Endodermal cell (in vitro differentiated cells): Measurements from ENCODE around the gene SULT4A1. TPM values are rescaled to one million over a fixed set of nuclear protein-coding genes. Genes with fewer than 3 reads are reported as not detected.

Experiments used
- DNase-seq: peaks from one replicate; pipeline ENCODE4 v3.0.0-alpha.2; 2017
- H3K27ac ChIP-seq: 2 replicates; pipeline ENCODE4 v1.5.1; 2013; ENCODE audit warnings: mild to moderate bottlenecking, low read depth, low read length, moderate library complexity
- H3K27me3 ChIP-seq: 2 replicates; pipeline ENCODE4 v1.6.1; 2013; ENCODE audit warnings: mild to moderate bottlenecking, low read length, moderate library complexity; ENCODE audit not compliant: insufficient read depth, control insufficient read depth, poor library complexity, severe bottlenecking
- H3K36me3 ChIP-seq: 2 replicates; pipeline ENCODE4 v1.7.0; 2013; ENCODE audit warnings: mild to moderate bottlenecking, low read length, moderate library complexity; ENCODE audit not compliant: control insufficient read depth, insufficient read depth
- H3K4me1 ChIP-seq: one replicate; pipeline ENCODE4 v1.7.0; 2013; ENCODE audit warnings: low read length; ENCODE audit not compliant: control insufficient read depth, insufficient read depth
- H3K4me3 ChIP-seq: 2 replicates; pipeline ENCODE4 v1.5.1; 2013; ENCODE audit warnings: mild to moderate bottlenecking, low read length, moderate library complexity
- H3K9ac ChIP-seq: 2 replicates; pipeline ENCODE4 v1.6.1; 2013; ENCODE audit warnings: mild to moderate bottlenecking, low read length, moderate library complexity; ENCODE audit not compliant: poor library complexity, severe bottlenecking; ENCODE audit errors: extremely low read depth
- H3K9me3 ChIP-seq: 2 replicates; pipeline ENCODE4 v1.6.1; 2013; ENCODE audit warnings: mild to moderate bottlenecking, low read length, moderate library complexity; ENCODE audit not compliant: control insufficient read depth
- H3K27ac Mint-ChIP-seq: 2 replicates; pipeline ENCODE4 v1.8.0; 2020; ENCODE audit warnings: mixed read lengths
- H3K27me3 Mint-ChIP-seq: 2 replicates; pipeline ENCODE4 v1.8.0; 2021; ENCODE audit warnings: mild to moderate bottlenecking, mixed read lengths; ENCODE audit not compliant: insufficient read depth
- H3K36me3 Mint-ChIP-seq: 2 replicates; pipeline ENCODE4 v1.8.0; 2020; ENCODE audit warnings: low read depth, mixed read lengths
- H3K4me1 Mint-ChIP-seq: 2 replicates; pipeline ENCODE4 v1.8.0; 2020; ENCODE audit warnings: mixed read lengths
- H3K4me3 Mint-ChIP-seq: 2 replicates; pipeline ENCODE4 v1.8.0; 2020; ENCODE audit warnings: mild to moderate bottlenecking, moderate library complexity, mixed read lengths
- H3K9me3 Mint-ChIP-seq: 2 replicates; pipeline ENCODE4 v1.8.0; 2020; ENCODE audit warnings: mild to moderate bottlenecking, mixed read lengths
- WGBS, 2 experiments: methylation state at CpG; one replicate each; pipeline versions ENCODE4 v1.1.5 to v1.1.7; 2013; ENCODE audit warnings: missing lambda C conversion rate in 2 of 2, mixed read lengths in 1 of 2; ENCODE audit not compliant: insufficient coverage in 1 of 2, insufficient read length in 1 of 2; 5-methylcytosine and 5-hydroxymethylcytosine counted together
- total RNA-seq, 2 donors: library from RNA; stranded (reverse); fragmentation: NEBNext Ultra II Directional in 1 of 2; extraction: Animal tissue kit (Norgen Biotek cat#: 25700) in 1 of 2; gene quantifications; 2 replicates in 1 of 2; 3 replicates in 1 of 2; pipeline ENCODE4 v1.2.1, GENCODE V29; 2021
- TF ChIP-seq, protein P1 (sequence below): fragments of 200-600 bp; sonication (generic); conservative IDR thresholded peaks from 2 replicates; pipeline ENCODE4 v1.5.0; 2021; ENCODE audit warnings: antibody characterized with exemption, mild to moderate bottlenecking

Gene SULT4A1
- total RNA-seq, 2 donors from 2014 or later = 11.4 to 12.7 TPM

DNA sequence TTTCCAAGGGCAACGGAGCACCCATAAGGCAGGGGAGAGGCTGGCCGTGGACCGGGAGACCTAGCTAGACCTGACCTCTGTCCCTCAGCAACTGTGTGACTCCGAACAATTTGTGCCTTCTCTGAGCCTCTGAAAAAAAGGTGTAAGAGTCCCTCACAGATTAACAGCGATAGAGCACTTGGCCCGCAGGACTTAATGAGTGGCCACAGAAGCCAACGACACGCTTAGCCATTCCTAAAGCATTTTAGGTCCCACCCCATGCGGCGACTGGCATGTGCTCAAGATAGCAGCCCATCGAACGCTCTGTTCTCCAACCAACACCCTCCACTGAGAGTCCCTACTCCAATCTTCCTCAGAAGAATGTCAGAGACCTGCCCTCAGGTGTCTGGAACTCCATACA, 1.5 kb downstream of the SULT4A1 start:
- H3K27me3 Mint-ChIP-seq = peaks cover 4% of the 10 kb centered on the region

DNA sequence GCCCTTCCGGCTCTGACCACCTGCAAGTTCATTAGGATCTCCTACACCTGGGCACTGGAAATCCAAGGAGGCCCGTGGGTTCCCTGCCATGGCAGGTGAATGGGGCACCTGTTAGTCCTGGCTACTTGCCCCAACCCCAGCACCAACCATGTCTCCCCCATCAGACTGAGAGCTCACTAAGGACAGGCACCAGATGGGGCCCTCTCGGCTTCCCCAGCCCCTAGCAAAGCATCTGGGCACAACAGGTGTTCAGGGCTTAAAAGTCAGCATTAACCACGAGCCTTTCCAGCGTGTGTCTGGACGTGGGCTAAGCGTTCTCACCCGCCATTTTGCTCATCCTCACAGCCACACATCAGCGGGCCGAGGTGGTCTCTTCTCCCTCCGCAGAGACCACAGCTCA, 2.2 kb downstream of the SULT4A1 start:
- H3K9ac ChIP-seq = no peak overlapping the region
- no peak overlapping the region for H3K4me3 ChIP-seq
- no peak overlapping the region for H3K27ac Mint-ChIP-seq
- H3K9me3 ChIP-seq = peaks cover 10% of the 10 kb centered on the region
- peaks cover 14% of the 10 kb centered on the region for H3K9me3 Mint-ChIP-seq
- peak; percentile 39 for DNase-seq
- 92 to 95% methylated on average over 9 to 11 of the region's 11 CpGs for WGBS, 2 experiments
- H3K27me3 ChIP-seq = no peaks in the 10 kb centered on the region
- peaks cover 4% of the 10 kb centered on the region for H3K27me3 Mint-ChIP-seq
- H3K36me3 Mint-ChIP-seq = peaks cover 19% of the 10 kb centered on the region
- peaks cover 16% of the 10 kb centered on the region for H3K4me1 Mint-ChIP-seq
- no peak overlapping the region for H3K4me3 Mint-ChIP-seq
- peaks cover 6% of the 10 kb centered on the region for H3K4me1 ChIP-seq
- no peak overlapping the region for H3K27ac ChIP-seq
- TF ChIP-seq, protein P1, sequence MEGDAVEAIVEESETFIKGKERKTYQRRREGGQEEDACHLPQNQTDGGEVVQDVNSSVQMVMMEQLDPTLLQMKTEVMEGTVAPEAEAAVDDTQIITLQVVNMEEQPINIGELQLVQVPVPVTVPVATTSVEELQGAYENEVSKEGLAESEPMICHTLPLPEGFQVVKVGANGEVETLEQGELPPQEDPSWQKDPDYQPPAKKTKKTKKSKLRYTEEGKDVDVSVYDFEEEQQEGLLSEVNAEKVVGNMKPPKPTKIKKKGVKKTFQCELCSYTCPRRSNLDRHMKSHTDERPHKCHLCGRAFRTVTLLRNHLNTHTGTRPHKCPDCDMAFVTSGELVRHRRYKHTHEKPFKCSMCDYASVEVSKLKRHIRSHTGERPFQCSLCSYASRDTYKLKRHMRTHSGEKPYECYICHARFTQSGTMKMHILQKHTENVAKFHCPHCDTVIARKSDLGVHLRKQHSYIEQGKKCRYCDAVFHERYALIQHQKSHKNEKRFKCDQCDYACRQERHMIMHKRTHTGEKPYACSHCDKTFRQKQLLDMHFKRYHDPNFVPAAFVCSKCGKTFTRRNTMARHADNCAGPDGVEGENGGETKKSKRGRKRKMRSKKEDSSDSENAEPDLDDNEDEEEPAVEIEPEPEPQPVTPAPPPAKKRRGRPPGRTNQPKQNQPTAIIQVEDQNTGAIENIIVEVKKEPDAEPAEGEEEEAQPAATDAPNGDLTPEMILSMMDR = no peak
- H3K36me3 ChIP-seq = no peaks in the 10 kb centered on the region

More for the DNA sequence above, 1.5 kb downstream of the SULT4A1 start:
- Histone ChIP-seq H3K27ac (no peak overlapping the region), H3K27me3 (no peaks in the 10 kb centered on the region), H3K4me1 (peaks cover 6% of the 10 kb centered on the region), H3K9ac (no peak overlapping the region), H3K9me3 (peaks cover 10% of the 10 kb centered on the region), H3K4me3 (peak overlapping the region; percentile 86), H3K36me3 (no peaks in the 10 kb centered on the region)
- H3K36me3 Mint-ChIP-seq = peaks cover 19% of the 10 kb centered on the region
- no peak overlapping the region for H3K27ac Mint-ChIP-seq
- H3K9me3 Mint-ChIP-seq = peaks cover 14% of the 10 kb centered on the region
- TF ChIP-seq, protein P1 = no peak
- peak; percentile 49 for DNase-seq
- WGBS, 2 experiments = 91% methylated on average over 12 of the region's 12 CpGs
- H3K4me1 Mint-ChIP-seq = peaks cover 16% of the 10 kb centered on the region
- H3K4me3 Mint-ChIP-seq = peak overlapping the region; percentile 69

DNA sequence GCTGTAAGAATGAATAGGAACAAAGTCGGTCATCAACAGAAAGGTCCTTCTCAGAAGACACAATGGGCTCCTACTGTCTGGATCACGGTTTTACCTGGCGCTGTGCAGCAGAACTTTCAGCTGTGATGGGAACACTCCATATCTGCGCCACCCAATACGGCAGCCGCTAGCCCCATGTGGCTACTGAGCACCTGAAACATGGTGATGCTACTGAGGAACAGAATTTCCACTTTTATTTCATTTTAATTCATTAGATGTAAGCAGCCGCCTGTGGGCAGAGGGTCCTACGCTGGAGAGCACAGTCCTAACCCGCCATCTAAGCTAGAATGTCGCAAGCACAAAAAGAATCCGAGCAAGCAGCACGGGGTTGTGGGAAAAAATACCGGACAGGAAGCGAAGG, 2.7 kb downstream of the SULT4A1 start:
- Histone ChIP-seq H3K36me3 (no peaks in the 10 kb centered on the region), H3K4me3 (no peak overlapping the region), H3K27ac (no peak overlapping the region), H3K4me1 (peaks cover 6% of the 10 kb centered on the region), H3K27me3 (no peaks in the 10 kb centered on the region), H3K9ac (no peak overlapping the region), H3K9me3 (peaks cover 10% of the 10 kb centered on the region)
- TF ChIP-seq, protein P1 = no peak
- H3K36me3 Mint-ChIP-seq = peaks cover 19% of the 10 kb centered on the region
- DNase-seq = peak; percentile 26
- peaks cover 16% of the 10 kb centered on the region for H3K4me1 Mint-ChIP-seq
- 87 to 88% methylated on average over 11 to 14 of the region's 14 CpGs for WGBS, 2 experiments
- H3K9me3 Mint-ChIP-seq = peaks cover 14% of the 10 kb centered on the region
- H3K4me3 Mint-ChIP-seq = no peak overlapping the region
- H3K27ac Mint-ChIP-seq = no peak overlapping the region
- peaks cover 1% of the 10 kb centered on the region for H3K27me3 Mint-ChIP-seq
